ENCODE results near the gene AQP2. TPM values are rescaled to one million over a fixed set of nuclear protein-coding genes. Genes with fewer than 3 reads are reported as not detected.

Gene AQP2
- total RNA-seq, 3 donors from 2014 or later, result not detected

- H3K4me3 Mint-ChIP-seq, result no peak overlapping the region
- ATAC-seq (no peak), DNase-seq (no peak)
- H3K9me3 Mint-ChIP-seq, result no peaks in the 10 kb centered on the region
- peaks cover 3% of the 10 kb centered on the region for H3K4me1 Mint-ChIP-seq (ENCODE audit: low read depth)
- no peaks in the 10 kb centered on the region for H3K36me3 Mint-ChIP-seq (ENCODE audit: insufficient read depth)
- H3K27me3 Mint-ChIP-seq (ENCODE audit: low read depth), result peaks cover 48% of the 10 kb centered on the region
Measured at GRCh38 chr12:49953961-49954846, 3.7 kb downstream of the AQP2 start.

DNA sequence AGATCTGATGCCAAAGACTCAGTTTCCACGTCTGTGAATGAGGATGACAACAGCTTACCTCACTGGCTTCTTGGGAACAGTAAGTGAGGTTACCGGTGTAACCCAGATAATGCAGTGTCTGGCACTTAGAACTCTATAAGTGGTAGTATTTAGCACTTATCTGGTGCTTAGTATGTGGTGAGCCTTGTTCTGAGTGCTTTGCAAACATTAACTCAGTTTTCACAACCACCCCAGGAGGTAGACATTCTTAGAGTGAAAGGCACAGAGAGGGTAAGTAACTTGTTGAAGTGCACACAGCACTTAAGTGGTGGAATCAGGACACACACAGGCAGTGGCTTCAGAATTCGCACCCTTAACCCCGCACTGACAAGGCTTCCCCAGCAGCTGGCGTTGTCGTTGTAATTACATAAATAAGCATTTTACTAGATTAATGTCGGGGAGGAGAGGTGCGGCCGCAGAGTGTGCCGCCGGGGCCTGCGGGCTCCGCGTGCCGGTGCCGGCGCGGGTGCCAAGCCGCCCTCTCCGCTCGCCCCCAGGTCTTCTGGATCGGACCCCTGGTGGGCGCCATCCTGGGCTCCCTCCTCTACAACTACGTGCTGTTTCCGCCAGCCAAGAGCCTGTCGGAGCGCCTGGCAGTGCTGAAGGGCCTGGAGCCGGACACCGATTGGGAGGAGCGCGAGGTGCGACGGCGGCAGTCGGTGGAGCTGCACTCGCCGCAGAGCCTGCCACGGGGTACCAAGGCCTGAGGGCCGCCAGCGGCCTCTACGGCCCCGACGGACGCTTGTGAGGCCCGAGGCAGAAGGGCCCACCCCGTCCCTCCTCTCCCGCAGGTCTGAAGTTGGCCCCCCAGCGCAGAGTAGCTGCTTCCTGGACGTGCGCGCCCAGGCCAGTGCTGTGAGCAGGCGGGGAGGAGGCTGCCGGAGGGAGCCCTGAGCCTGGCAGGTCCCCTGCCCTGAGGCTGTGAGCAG lies 4.6 kb downstream of the AQP2 start:
- no peaks in the 10 kb centered on the region for H3K36me3 Mint-ChIP-seq (ENCODE audit: insufficient read depth)
- H3K4me1 Mint-ChIP-seq (ENCODE audit: low read depth), result peaks cover 3% of the 10 kb centered on the region
- peaks cover 57% of the 10 kb centered on the region for H3K27me3 Mint-ChIP-seq (ENCODE audit: low read depth)
- DNase-seq (no peak), ATAC-seq (peak; percentile 39 to 42)
- no peaks in the 10 kb centered on the region for H3K9me3 Mint-ChIP-seq
- no peak overlapping the region for H3K4me3 Mint-ChIP-seq

- Mint-ChIP-seq H3K9me3 (no peaks in the 10 kb centered on the region), H3K4me3 (no peak overlapping the region), H3K36me3 (ENCODE audit: insufficient read depth) (no peaks in the 10 kb centered on the region), H3K27me3 (ENCODE audit: low read depth) (peaks cover 64% of the 10 kb centered on the region), H3K4me1 (ENCODE audit: low read depth) (peaks cover 8% of the 10 kb centered on the region)
- ATAC-seq (peak in 1 of 2 donors; percentile 11), DNase-seq (no peak)
Measured at GRCh38 chr12:49955899-49956662, 5.5 kb downstream of the AQP2 start.

DNA sequence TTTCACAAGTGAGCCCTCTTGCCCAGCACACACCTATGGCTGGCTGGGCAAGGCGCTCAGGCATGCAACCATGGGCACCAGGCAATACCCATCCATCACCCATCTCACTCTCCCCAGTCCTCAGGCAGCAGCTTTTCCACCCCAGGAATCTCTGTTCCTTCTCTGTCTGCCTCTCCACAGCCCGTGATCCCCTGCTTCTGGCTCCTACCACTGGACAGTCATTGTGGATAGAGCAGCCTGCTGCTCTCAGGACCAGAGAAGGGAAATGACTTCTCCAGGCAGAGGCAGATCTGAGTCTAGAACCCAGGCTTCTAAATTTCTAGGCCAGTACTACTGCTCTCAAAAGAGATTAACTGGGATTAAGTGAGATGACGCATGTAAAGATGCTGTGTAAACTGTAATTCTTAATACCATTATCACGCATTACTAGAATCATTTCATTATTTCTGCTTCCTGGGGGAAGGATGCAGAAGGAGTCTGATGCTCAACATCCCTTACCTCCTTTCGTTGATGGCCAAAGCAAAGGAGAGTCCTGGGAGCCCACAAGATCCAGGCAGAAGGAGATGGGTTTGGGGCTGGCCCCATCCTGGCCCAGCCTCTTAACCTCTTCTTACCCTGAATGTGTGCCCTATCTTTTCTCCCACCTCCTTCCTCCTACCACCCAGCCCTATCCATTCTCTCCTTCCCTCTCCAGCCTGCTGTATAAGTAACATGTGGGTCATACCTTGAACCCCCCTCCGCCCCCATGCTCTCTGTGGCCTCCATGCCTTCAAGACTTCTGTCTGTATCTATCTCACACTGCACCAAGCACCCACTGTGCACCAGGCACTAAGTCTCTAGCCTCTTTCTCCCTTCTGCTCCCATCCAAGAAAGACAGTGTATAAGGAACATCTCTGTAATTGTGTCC lies 6.4 kb downstream of the AQP2 start:
- H3K4me3 Mint-ChIP-seq, result no peak overlapping the region
- H3K9me3 Mint-ChIP-seq, result no peaks in the 10 kb centered on the region
- H3K27me3 Mint-ChIP-seq (ENCODE audit: low read depth), result peaks cover 66% of the 10 kb centered on the region
- H3K36me3 Mint-ChIP-seq (ENCODE audit: insufficient read depth), result no peaks in the 10 kb centered on the region
- no peak for DNase-seq
- peaks cover 8% of the 10 kb centered on the region for H3K4me1 Mint-ChIP-seq (ENCODE audit: low read depth)
- ATAC-seq, result no peak

DNA sequence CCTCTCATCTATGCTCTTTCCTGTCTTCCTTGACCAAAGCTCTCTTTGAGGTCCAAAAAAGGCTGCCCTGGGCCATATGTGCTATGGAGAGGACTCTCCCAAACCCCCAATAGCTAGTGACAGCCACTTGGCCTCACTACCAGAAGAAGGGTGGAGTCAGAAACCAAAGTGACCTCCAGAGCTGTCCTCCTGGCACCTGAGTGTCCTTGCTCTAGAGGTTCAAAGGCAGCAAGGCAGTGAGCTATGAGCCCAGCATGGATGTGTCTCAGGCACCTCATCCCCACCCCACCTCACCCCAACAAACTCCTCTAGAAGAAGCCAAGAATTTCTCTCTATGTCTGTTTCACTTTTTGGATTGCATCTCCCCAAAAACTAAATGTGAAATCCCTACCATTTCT lies 7.0 kb downstream of the AQP2 start:
- DNase-seq, result no peak
- no peaks in the 10 kb centered on the region for H3K36me3 Mint-ChIP-seq (ENCODE audit: insufficient read depth)
- no peak overlapping the region for H3K4me3 Mint-ChIP-seq
- H3K27me3 Mint-ChIP-seq (ENCODE audit: low read depth), result peaks cover 73% of the 10 kb centered on the region
- H3K9me3 Mint-ChIP-seq, result no peaks in the 10 kb centered on the region
- no peak for ATAC-seq
- H3K4me1 Mint-ChIP-seq (ENCODE audit: low read depth), result peaks cover 8% of the 10 kb centered on the region

DNA sequence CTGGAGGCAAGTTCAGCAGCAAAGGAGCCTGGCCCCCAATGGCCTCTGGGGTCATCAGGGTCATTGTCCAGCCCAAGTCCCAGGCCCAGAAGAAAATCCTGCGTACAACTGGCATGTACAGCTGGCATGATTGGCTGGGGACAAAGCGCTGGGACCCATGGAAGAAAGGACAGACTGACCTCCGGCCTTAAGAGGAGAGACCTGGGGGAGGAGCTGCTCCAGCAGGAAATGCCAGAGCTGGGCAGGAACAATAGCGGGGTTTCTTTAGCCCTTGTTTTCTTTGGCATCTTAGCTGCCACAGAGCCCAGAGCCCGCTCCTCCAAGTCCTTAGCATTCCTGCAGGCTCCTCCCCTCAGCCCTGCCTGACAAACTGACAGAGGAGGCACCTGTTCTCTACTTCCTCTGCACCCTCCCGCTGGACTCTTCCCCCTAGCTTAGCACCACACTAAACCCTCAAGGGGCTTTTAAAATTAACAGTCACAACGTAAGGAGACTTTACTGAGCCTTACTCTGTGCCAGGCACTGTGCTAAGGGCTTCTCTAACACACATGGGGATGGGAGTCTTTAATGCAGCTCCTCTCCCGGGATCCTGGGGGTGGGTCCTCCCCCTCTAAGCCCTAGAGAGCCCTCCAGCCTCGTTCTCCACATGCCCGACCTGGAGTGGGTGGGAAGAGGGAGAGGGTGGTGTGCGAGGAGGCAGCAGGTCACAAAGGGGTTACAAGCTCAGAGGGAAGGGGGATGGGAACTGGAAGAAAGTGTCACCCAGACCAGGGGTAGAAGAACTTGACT lies 9.3 kb downstream of the AQP2 start:
- H3K9me3 Mint-ChIP-seq, result no peaks in the 10 kb centered on the region
- H3K36me3 Mint-ChIP-seq (ENCODE audit: insufficient read depth), result no peaks in the 10 kb centered on the region
- peaks cover 82% of the 10 kb centered on the region for H3K27me3 Mint-ChIP-seq (ENCODE audit: low read depth)
- H3K4me3 Mint-ChIP-seq, result no peak overlapping the region
- peaks cover 7% of the 10 kb centered on the region for H3K4me1 Mint-ChIP-seq (ENCODE audit: low read depth)
- ATAC-seq, result no peak
- no peak for DNase-seq

DNA sequence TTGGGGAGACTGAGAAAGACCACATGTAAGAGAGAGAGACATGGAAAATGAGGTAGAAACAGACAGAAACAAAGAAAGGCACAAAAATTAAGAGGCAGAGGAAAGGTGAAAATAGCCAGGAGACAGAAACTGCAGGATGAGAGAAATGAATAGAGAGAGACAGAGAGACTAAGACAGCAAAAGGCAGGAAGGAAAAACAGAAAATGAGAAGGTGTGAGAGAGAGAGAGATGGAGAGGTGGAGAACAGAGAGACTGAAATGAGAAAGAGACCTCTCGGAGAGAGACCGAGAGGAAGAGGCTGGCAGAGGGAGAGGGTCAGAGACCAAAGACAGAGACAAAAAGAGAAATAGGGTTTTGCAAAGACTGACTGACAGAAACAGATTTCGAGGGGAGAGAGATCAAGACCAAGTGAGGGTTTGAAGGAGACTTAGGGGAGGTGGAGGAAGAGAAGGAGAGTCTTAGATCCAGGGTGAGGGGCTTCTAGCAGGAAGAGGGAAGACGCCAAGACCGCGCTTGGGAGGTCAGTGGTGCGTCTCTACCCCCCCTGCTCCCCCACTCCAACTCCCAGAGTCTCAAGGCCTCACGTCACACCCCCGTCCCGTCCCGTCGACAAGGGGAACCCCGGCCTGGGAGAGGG lies 10.1 kb downstream of the AQP2 start:
- DNase-seq (no peak), ATAC-seq (no peak)
- Mint-ChIP-seq H3K4me3 (peak overlapping the region; percentile 29), H3K4me1 (ENCODE audit: low read depth) (peaks cover 5% of the 10 kb centered on the region), H3K36me3 (ENCODE audit: insufficient read depth) (no peaks in the 10 kb centered on the region), H3K9me3 (no peaks in the 10 kb centered on the region), H3K27me3 (ENCODE audit: low read depth) (peaks cover 86% of the 10 kb centered on the region)

DNA sequence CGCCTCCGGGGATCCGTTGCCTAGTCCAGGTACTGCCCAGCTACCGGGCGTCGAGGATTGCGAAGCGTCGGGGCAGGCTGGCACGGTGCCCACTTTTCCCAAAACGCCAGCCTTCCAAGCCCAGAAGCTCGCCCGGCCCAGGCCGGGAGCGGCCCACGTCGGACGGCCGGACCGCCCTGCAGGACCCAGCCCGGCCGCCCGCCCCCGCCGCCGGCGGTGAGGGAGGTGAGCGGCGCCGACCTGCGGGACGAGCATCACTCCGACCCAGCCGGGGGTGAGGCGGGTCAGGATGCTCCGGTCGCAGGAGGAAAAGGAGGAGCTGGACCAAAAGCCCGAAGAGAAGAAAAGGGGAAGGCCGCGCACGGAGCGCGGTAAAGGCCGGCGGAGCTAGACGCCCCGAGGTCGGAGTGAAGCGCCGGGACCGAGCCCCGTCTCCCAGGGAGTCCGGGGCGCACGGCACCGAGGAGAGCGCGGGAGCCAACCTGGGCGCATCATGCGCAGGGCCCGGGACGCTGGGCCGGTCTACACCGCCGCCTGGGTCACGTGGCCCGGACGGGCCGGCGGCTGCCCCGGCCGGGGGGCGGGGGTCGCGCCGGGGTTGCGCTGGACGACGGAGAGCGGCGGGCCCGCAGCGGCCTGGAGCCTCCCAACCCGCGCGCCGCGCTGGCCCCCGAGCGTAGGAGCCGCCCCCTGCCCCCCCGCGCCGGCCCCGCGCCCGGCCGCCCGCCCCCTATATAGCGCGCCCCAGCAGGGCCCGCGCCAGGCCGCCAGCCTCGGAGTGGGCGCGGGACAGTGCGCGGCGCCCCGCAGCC lies 10.8 kb downstream of the AQP2 start, which contains the start of gene AQP5:
TSS of gene AQP5 (plus strand) at position 762 of the 812 bp plus-strand sequence. CDS start 146 bp downstream, outside the sequence.
- H3K36me3 Mint-ChIP-seq (ENCODE audit: insufficient read depth), result no peaks in the 10 kb centered on the region
- DNase-seq (no peak), ATAC-seq (peak; percentile 36 to 49)
- H3K4me1 Mint-ChIP-seq (ENCODE audit: low read depth), result peaks cover 5% of the 10 kb centered on the region
- H3K9me3 Mint-ChIP-seq, result no peaks in the 10 kb centered on the region
- H3K4me3 Mint-ChIP-seq, result peak within 1 kb of the TSS; percentile 29
- H3K27me3 Mint-ChIP-seq (ENCODE audit: low read depth), result peaks cover 84% of the 10 kb centered on the region

- Mint-ChIP-seq H3K4me3 (no peak overlapping the region), H3K9me3 (no peaks in the 10 kb centered on the region), H3K36me3 (ENCODE audit: insufficient read depth) (no peaks in the 10 kb centered on the region), H3K4me1 (ENCODE audit: low read depth) (peaks cover 8% of the 10 kb centered on the region), H3K27me3 (ENCODE audit: low read depth) (peaks cover 84% of the 10 kb centered on the region)
- DNase-seq, result no peak
- ATAC-seq, result no peak
Measured at GRCh38 chr12:49961993-49962764, 11.6 kb downstream of the AQP2 start.

DNA sequence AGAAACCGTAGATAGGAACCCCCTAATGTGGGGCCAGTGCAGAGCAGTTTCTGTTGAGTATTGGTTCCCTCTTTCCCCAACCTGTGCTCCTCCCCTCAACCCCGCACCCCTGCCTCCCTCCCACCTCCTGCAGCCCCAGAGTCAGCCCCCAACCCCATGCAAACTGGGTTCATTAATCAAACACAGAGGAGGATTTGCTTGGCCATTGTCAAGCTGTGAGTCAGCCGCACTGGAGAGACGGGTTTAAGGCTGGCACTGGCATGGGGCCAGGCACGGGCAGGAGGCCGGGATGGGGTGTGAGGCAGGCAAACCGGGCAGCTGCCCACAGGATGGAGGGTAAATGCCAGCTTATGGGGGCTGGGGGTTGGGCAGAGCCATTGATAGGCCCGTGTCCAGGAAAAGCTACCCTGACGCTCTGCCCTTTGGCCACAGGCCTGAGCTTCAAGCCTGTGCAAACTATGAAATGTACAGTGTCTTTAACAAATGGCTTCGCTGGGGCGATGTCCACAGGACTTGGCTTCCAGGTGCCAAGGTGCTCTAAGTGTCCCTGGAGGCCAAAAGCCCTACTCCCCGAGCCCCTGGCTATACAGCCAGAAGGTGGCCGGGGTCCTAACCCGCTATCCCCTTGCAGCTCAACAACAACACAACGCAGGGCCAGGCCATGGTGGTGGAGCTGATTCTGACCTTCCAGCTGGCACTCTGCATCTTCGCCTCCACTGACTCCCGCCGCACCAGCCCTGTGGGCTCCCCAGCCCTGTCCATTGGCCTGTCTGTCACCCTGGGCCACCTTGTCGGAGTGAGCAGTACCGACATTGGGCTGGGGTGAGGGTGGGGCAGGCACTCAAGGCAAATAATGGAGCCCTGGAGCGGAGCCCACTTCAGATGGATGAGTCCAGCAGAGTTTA lies 12.6 kb downstream of the AQP2 start:
- Mint-ChIP-seq H3K27me3 (ENCODE audit: low read depth) (peaks cover 79% of the 10 kb centered on the region), H3K9me3 (no peaks in the 10 kb centered on the region), H3K36me3 (ENCODE audit: insufficient read depth) (no peaks in the 10 kb centered on the region), H3K4me1 (ENCODE audit: low read depth) (peaks cover 11% of the 10 kb centered on the region), H3K4me3 (no peak overlapping the region)
- ATAC-seq (no peak), DNase-seq (no peak)
